ENCODE data around the gene GFPT2.

- TF ChIP-seq KLF10 (tag by site-specific recombination; IDR thresholded peaks at IDR 0.05) = peak; percentile 74
- TF ChIP-seq, protein P1, sequence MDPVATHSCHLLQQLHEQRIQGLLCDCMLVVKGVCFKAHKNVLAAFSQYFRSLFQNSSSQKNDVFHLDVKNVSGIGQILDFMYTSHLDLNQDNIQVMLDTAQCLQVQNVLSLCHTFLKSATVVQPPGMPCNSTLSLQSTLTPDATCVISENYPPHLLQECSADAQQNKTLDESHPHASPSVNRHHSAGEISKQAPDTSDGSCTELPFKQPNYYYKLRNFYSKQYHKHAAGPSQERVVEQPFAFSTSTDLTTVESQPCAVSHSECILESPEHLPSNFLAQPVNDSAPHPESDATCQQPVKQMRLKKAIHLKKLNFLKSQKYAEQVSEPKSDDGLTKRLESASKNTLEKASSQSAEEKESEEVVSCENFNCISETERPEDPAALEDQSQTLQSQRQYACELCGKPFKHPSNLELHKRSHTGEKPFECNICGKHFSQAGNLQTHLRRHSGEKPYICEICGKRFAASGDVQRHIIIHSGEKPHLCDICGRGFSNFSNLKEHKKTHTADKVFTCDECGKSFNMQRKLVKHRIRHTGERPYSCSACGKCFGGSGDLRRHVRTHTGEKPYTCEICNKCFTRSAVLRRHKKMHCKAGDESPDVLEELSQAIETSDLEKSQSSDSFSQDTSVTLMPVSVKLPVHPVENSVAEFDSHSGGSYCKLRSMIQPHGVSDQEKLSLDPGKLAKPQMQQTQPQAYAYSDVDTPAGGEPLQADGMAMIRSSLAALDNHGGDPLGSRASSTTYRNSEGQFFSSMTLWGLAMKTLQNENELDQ (tag by site-specific recombination; IDR thresholded peaks at IDR 0.05; ENCODE audit: low read depth) = no peak
- TF ChIP-seq CTCF (tag by site-specific recombination; IDR thresholded peaks at IDR 0.05) = no peak
Observed at GRCh38 chr5:180291943-180292831, 60.9 kb downstream of the GFPT2 start, which contains the start of gene MAPK9.

Data from HEK293 (cell line).